ENCODE results near the gene ABCA7.

GRCh38 chr19:1082165-1082927, 42.4 kb downstream of the ABCA7 start:
- TF ChIP-seq CTCF (IDR thresholded peaks at IDR 0.05): no peak
- no peak for TF ChIP-seq POLR2A (IDR thresholded peaks at IDR 0.05)

Data from right lobe of liver (tissue), 4 donors.